HG03139 (cell line): ENCODE measurements around the gene SNTG2.
"Not testable (repeated sequence)": the region's sequence is repeated elsewhere in the genome, so short reads cannot be mapped to it uniquely, and the experiment has no call there.

ENCODE experiments used
- ATAC-seq: cut with Tn5 transposase; IDR thresholded peaks from one replicate; pipeline ENCODE4 v1.9.1; 2021; ENCODE audit not compliant: unreplicated experiment

The SNTG2 gene

DNA sequence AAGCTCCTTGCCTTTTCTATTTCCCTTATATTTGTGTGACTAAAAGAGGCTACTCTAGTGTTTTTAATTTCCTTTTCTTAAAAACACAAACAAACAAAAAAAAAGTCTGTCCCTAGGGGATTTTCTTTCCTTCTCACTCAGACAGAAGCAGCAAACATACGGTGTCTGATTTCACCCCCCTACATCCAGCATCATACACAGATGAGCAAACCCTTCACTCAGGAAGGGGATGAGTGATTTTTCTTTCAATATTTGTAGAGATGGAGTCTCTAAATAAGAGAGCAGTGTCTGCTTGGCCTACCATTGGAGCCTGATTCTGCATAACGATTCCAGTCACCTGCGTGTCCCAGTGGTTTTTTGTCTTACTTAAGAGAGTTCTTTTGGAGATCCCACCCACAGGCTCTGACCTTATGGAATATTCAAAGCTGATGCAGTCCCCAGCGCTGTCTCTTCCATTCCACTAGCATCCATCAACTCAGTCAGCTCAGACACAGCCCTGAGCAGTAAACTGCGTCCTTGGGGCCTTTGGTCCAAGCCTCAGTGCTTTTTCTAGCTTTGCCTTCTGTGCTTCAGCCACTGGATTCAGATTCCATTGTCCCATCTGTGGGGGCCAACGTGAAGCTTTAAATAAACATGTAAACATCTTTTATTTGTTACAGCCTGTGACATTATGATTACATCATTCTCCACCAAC lies 410.1 kb downstream of the SNTG2 start:
- ATAC-seq: no peak

DNA sequence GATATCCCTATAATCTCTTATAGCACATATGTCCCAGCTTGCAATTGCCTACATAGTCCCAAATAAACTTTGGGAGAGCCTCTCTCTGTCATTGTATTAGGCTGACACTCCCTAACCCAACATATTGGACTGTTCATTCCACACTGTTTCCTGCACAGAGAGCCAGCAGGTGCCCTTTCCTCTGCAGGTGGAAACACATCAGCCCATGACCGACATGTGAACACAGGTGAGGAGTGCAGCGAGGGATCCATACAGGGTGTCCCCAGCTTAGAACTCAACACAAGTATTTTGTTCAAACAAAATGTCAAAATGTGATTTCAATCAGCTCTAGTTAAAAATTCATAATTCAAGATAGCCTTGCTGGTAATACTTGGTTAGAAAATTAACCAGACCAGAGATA lies 412.7 kb downstream of the SNTG2 start:
- ATAC-seq: no peak

DNA sequence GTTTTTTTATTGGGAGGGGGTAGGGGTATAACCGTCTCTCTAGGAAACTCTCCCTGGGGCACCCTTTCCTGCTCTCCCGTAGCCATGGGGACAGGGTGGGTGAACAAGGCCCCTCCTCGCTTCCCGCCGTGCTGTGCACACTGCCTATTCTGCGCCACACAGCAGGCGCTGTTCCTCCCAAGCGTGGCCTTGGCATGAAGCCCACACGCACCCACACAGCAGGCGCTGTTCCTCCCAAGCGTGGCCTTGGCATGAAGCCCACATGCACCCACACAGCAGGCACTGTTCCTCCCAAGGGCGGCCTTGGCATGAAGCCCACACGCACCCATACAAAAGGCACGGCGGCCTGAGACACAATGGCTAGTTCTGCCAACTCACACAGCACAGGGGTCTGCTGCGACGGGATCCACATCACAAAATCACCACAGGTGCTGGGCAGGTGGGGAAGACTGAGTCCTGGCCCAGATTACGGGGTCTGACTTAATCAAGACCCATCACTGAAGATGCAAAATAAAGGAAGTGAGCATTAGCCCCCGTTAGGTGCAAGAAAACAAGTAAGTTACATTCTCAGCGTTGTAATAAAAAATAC lies 416.0 kb downstream of the SNTG2 start:
- no peak for ATAC-seq

- ATAC-seq: no peak
These were observed 417.0 kb downstream of the SNTG2 start for GRCh38 chr2:1367601-1368000.

DNA sequence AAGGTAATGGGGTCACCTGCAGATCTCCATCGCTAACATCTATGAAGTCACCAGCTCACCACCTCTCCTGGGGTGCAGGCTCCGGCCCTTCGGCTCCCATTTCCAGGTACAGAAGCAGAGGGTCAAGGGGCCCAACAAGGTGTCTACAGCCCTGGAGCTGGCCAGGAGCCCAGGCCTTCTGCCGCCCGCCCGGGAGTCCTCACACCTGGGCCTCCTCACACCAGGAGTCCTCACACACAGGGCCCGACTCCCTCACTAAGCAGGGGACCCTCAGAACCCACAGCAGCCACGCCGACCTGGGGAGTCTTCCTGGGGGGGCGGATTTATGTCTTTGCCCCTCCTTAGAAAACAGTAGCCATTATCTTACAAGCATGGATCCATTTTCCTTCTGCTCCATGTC lies 419.3 kb downstream of the SNTG2 start:
- ATAC-seq: no peak

GRCh38 chr2:1370461-1370860 lies 419.8 kb downstream of the SNTG2 start:
- no peak for ATAC-seq

- no peak for ATAC-seq
These were observed 420.4 kb downstream of the SNTG2 start for GRCh38 chr2:1371082-1371481.

- ATAC-seq: no peak
These were observed 423.2 kb downstream of the SNTG2 start for GRCh38 chr2:1373830-1374229.

GRCh38 chr2:1374287-1374686 lies 423.6 kb downstream of the SNTG2 start:
- no peak for ATAC-seq

- ATAC-seq: no peak
These were observed 425.1 kb downstream of the SNTG2 start for GRCh38 chr2:1375794-1376193.

DNA sequence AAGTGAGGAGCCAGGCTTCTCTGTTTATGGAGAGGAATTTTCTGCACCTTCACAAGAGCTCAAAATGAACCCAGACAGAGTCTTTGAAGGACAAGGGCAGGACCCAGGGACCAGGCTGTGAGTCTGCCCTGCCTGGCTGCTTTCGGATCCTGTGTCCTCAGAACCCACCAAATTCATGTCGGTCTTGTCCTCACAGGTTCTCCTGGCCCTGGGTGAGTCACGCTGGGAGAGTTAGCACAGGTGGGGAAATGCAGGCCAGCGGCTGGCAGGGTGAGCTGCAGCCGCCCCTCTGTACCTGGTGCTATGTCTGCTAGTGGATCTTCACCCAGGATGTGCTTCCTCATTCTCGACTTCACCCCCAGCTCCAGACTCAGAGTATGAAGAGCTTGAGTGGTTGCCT lies 426.8 kb downstream of the SNTG2 start:
- no peak for ATAC-seq

- no peak for ATAC-seq
These were observed 428.0 kb downstream of the SNTG2 start for GRCh38 chr2:1378456-1379150.

DNA sequence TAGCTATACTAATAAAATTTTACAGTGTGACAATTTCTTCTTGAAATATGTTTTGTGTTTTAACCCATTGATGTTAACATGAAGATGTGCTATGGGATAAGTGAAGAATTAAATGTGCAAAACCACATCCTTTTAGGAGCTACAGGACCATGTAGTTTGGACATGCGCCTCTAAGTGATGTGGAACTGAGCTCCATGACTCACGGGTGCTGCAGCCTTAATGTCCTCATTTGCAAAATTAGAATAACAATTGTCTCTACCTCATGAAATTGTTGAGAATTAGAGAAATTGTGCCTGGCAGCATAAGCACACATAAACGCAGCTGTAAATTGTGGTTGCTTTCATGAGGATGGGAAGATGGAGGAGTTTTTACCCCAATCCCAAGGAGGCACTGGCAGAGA lies 431.0 kb downstream of the SNTG2 start:
- ATAC-seq: no peak

- ATAC-seq: not testable (repeated sequence)
These were observed 437.5 kb downstream of the SNTG2 start for GRCh38 chr2:1387954-1388725.

- ATAC-seq: not testable (repeated sequence)
These were observed 439.5 kb downstream of the SNTG2 start for GRCh38 chr2:1390118-1390517.

- no peak for ATAC-seq
These were observed 442.7 kb downstream of the SNTG2 start for GRCh38 chr2:1393321-1393720.

GRCh38 chr2:1394709-1395408 lies 444.2 kb downstream of the SNTG2 start:
- ATAC-seq: no peak

GRCh38 chr2:1397350-1397749 lies 446.7 kb downstream of the SNTG2 start:
- ATAC-seq: no peak

- no peak for ATAC-seq
These were observed 447.5 kb downstream of the SNTG2 start for GRCh38 chr2:1398191-1398590.

DNA sequence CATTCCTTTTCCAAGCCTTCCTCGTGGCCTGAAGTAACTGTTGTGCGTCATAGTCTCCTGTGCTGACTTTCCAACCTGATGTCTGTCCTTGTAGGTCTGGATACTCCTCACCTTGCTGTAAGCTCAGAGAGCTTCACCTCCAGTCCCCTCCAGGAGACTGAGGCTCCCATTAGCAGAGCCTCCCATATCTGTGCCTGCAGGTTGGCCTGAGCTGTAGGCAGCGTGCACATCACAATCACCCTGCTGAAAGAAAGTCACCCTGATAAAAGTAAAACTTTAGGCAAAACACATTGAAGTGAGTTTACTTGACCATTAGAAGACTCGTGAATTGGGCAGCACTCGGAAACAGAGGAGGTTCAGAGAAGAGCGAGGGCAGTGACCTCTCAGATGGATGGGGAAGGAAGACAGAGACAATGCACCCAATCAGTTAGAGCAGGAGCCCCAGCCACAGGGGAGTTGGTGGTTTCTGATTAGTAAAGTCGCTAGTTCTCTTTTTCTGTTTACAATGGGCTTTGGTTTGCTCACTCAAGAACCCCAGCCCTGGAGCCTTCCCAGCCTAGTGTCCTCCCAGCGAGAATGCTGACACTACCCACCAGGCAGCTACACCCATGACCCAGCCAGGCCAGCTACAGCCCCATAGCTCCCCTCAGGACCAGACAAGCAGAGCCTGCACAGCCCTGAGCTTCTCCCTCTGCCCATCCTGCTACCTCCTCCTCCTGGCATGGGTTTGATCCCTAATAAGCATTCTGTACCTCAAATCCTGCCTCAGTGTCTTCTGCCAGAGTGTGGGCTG lies 450.5 kb downstream of the SNTG2 start:
- no peak for ATAC-seq
